Activated CD8-positive, alpha-beta memory T cell treated with anti-CD3 and anti-CD28 coated beads for 36 hours (primary cell): ENCODE results near the gene COA1. TPM values are rescaled to one million over a fixed set of nuclear protein-coding genes. Genes with fewer than 3 reads are reported as not detected.
"Not testable (repeated sequence)": the region's sequence is repeated elsewhere in the genome, so short reads cannot be mapped to it uniquely, and the experiment has no call there.

ENCODE experiments used
- CTCF ChIA-PET: fragments of 350-600 bp; sonication (Branson Sonifier 250); formaldehyde crosslinking; loops from one replicate; lab custom pipeline; 2021; ENCODE audit warnings: antibody characterized with exemption; lab: Charles Lee
- POLR2A ChIA-PET: fragments of 350-600 bp; sonication (Branson Sonifier 250); formaldehyde crosslinking; loops from one replicate; lab custom pipeline; 2021; ENCODE audit warnings: antibody characterized with exemption; lab: Charles Lee
- total RNA-seq, 2 experiments: library from RNA; stranded (reverse); gene quantifications; one replicate each; pipeline ENCODE4 v1.2.3, GENCODE V29; 2021

COA1 gene
- 10 to 100 TPM; 82.9 to 85.6 TPM for total RNA-seq

GRCh38 chr7:43729214-43729923, at the start of gene COA1:
COA1 (minus strand) TSS chr7:43729523; CDS start chr7:43648614, 80,909 bp downstream.
- ChIA-PET POLR2A (interaction anchor here (0.6 to 1.6 kb wide), 7 partner anchors 27 to 147 kb away, joined by 3 to 13 read pairs (median 4); partner anchors contain the start of genes BLVRA and STK17A), CTCF (interaction anchor here (1.2 to 3.5 kb wide), 7 partner anchors 24 to 147 kb away, joined by 3 to 14 read pairs (median 5); partner anchors contain the start of genes BLVRA and STK17A)

DNA sequence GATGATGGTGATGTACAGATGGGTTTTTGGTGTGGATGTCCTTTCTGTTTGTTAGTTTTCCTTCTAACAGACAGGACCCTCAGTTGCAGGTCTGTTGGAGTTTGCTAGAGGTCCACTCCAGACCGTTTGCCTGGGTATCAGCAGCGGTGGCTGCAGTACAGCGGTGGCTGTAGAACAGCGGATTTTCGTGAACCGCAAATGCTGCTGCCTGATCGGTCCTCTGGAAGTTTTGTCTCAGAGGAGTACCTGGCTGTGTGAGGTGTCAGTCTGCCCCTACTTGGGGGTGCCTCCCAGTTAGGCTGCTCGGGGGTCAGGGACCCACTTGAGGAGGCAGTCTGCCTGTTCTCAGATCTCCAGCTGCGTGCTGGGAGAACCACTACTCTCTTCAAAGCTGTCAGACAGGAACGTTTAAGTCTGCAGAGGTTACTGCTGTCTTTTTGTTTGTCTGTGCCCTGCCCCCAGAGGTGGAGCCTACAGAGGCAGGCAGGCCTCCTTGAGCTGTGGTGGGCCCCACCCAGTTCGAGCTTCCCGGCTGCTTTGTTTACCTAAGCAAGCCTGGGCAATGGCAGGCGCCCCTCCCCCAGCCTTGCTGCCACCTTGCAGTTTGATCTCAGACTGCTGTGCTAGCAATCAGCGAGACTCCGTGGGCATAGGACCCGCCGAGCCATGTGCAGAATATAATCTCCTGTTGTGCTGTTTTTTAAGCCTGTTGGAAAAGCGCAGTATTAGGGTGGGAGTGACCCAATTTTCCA, 49.1 kb upstream of the COA1 start:
- CTCF ChIA-PET, POLR2A ChIA-PET: not testable (repeated sequence)

DNA sequence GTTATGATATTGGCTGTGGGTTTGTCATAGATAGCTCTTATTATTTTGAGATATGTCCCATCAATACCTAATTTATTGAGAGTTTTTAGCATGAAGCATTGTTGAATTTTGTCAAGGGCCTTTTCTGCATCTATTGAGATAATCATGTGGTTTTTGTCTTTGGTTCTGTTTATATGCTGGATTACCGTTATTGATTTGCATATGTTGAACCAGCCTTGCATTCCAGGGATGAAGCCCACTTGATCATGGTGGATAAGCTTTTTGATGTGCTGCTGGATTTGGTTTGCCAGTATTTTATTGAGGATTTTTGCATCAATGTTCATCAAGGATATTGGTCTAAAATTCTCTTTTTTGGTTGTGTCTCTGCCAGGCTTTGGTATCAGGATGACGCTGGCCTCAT, 45.9 kb upstream of the COA1 start:
- POLR2A ChIA-PET, CTCF ChIA-PET: not testable (repeated sequence)

DNA sequence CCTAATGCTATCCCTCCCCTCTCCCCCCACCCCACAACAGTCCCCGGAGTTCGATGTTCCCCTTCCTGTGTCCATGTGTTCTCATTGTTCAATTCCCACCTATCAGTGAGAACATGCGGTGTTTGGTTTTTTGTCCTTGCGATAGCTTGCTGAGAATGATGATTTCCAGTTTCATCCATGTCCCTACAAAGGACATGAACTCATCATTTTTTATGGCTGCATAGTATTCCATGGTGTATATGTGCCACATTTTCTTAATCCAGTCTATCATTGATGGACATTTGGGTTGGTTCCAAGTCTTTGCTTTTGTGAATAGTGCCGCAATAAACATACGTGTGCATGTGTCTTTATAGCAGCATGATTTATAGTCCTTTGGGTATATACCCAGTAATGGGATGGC, 43.9 kb upstream of the COA1 start:
- CTCF ChIA-PET: not testable (repeated sequence)

GRCh38 chr7:43771573-43771972, 42.2 kb upstream of the COA1 start:
- CTCF ChIA-PET: no interaction called here
- POLR2A ChIA-PET: no interaction called here

More for the DNA sequence above, 43.9 kb upstream of the COA1 start:
- POLR2A ChIA-PET: not testable (repeated sequence)

DNA sequence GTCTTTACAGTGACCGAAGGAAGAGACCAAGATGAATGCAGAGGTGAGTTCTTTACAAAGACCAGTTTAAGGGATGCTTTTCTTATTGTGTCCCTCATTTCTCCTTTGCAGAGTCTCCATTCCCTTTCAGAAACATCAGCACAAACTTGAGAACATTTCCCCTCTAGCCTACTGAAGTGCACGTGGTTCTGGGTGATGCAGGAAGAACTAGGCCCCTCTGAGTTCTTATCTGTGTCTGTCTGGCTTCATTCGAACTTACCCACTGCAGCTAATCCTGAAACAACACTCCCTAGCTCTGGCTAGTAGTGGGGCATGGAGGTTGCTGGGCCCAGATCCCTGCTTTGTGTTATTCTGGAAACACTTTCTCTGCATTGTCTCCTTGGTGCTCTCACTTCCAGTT, 41.8 kb upstream of the COA1 start:
- POLR2A ChIA-PET: no interaction called here

DNA sequence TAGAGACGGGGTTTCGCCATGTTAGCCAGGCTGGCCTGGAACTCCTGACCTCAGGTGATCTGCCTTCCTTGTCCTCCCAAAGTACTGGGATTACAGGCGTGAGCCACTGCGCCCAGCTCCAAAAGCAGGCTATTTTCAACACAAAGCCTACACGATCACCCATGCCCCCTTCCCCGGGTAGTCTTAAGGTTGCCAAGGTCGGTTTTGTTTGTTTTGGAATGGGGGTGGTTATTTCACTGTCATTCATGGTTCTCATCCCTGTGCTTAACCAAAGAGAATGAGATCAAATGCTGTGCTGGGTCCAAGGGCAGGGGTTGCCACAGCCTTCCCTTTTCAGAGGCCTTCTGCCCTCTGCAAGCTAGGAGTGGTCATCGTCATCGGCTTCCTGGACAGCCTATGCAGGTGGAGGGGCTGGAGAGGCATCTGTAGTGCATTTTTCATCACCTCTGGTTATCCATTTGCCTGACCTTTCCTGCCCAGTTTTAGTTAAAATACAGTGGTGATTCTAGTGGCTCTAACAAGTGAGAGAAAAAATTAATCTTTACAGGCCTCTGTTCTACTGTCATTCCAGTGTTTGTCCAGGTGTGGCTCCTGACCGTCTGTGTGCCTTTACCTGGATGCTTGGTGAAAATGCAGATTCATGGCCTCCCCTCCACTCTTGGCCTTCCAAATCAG, 40.6 kb upstream of the COA1 start:
- ChIA-PET POLR2A (no interaction called here), CTCF (no interaction called here)

More for the DNA sequence above, 41.8 kb upstream of the COA1 start:
- CTCF ChIA-PET: no interaction called here

- ChIA-PET CTCF (no interaction called here), POLR2A (interaction anchor here (0.7 kb wide), 1 partner anchor 299 kb away, joined by 3 read pairs; no protein-coding TSS in a partner anchor)
Measured at GRCh38 chr7:43769281-43769680, 40.0 kb upstream of the COA1 start.

DNA sequence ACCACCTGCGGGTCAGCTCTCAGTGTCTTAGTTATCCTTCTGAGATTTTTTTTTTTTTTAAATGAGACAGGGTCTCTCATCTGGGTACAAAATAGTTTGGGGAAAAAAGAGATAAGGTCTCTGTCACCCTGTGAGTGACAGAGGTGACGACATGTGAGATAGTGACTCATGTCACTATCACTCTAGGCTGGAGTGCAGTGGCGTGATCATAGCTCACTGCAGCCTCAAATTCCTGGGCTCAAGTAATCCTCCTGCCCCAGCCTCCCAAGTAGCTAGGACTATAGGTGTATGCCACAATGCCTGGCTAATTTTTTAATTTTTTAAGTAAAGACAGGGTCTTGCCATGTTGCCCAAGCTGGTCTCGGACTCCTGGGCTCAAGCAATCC, 39.6 kb upstream of the COA1 start:
- ChIA-PET CTCF (interaction anchor here (0.6 kb wide), 1 partner anchor 98 kb away, joined by 3 read pairs; no protein-coding TSS in a partner anchor), POLR2A (interaction anchor here (0.7 kb wide), 1 partner anchor 299 kb away, joined by 3 read pairs; no protein-coding TSS in a partner anchor)

DNA sequence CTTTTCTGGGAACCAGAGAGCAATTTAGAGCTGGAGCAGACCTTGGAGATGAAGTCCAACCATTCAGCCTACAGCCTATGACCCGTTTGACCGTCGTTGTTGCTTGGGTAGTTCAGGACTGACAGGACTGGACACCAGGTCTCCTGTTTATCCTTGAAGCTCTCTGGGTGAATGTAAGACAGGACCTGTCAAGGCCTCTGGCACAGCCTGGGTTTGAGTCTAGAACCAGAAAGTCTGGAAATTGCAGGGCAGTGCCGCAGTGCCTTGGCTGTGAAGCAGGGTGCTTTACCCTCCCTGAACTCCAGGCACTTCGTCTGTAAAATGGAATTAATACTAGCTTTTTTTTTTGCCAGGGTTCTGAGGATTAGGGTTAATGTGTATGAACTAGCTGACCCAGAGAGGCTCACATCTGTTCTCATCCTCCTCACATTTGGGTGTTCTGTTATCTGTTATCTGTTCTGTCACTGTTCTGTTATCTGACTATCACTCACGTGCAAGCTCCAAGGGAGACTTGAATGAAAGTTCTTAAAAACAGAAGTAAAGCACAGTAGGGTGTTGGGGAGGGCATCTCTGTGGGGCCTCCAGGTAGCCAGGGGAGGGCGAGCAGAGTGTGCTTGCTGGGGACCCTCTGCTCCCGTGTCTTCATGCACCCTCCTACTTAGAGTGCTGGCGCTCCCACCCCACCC, 39.0 kb upstream of the COA1 start:
- ChIA-PET POLR2A (no interaction called here), CTCF (interaction anchor here (0.6 to 1.8 kb wide), 2 partner anchors 99 to 186 kb away, joined by 3 to 5 read pairs; partner anchors contain the start of gene STK17A)

- POLR2A ChIA-PET: no interaction called here
- CTCF ChIA-PET: interaction anchor here (1.8 kb wide), 1 partner anchor 185 kb away, joined by 5 read pairs; the partner anchor contains the start of gene STK17A
Measured at GRCh38 chr7:43767311-43767710, 38.0 kb upstream of the COA1 start.

DNA sequence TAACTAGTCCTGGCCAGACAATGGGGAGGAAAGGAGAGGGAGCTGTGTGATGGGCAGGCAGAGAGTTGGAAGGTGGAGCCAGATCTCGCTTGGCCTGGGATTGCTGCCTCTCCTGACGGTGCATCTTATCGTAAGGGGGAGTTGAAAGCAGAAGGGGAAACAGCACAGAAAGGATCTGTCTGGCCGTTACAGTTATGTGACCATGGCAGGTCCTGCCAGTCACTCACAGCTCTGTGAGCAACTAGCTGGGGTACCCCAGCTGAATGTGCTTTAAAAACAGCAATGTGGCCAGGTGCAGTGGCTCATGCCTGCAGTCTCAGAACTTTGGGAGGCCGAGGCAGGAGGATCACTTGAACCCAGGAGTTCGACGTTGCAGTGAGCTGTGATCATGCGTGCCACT, 37.2 kb upstream of the COA1 start:
- ChIA-PET CTCF (interaction anchor here (1.8 kb wide), 1 partner anchor 184 kb away, joined by 5 read pairs; the partner anchor contains the start of gene STK17A), POLR2A (no interaction called here)

DNA sequence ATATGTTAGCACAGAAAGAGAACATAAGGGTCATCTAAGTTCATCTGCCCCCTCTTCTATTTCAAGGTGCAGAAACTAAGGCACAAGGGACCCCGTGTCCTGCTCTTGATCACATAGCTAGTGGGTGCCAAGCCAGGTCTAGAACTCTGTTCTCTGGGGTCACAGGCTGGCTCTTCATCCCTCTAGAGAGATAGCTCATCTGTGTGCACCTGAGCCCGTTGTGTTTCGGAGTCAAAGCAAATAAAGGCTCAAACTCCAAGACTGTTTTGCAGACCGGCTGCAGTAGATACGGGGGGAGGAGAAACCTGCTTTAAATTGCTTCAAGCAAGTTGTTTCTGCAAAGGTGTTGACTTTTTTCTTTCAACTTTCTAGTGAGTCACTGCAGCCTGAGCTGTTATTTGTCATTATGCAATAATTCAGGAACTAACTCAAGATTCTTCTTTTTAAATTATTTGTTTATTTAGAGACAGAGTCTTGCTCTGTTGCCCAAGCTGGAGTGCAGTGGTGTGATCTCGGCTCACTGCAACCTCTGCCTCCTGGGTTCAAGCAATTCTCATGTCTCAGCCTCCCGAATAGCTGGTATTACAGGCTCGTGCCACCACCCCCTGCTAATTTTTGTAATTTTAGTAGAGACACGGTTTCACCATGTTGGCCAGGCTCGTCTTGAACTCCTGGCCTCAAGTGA, 35.6 kb upstream of the COA1 start:
- POLR2A ChIA-PET: no interaction called here

GRCh38 chr7:43764039-43764761, 34.9 kb upstream of the COA1 start:
- ChIA-PET CTCF (interaction anchor here (0.6 kb wide), 1 partner anchor 44 kb away, joined by 6 read pairs; no protein-coding TSS in a partner anchor), POLR2A (no interaction called here)

More for the DNA sequence above, 35.6 kb upstream of the COA1 start:
- CTCF ChIA-PET: interaction anchor here (0.6 to 1.6 kb wide), 2 partner anchors 8 to 43 kb away, joined by 5 to 6 read pairs; no protein-coding TSS in a partner anchor

- POLR2A ChIA-PET: no interaction called here
- CTCF ChIA-PET: no interaction called here
Measured at GRCh38 chr7:43763183-43763582, 33.9 kb upstream of the COA1 start.

GRCh38 chr7:43761938-43762692, 32.8 kb upstream of the COA1 start:
- ChIA-PET POLR2A (no interaction called here), CTCF (interaction anchor here (1.1 kb wide), 1 partner anchor 76 kb away, joined by 3 read pairs; no protein-coding TSS in a partner anchor)

DNA sequence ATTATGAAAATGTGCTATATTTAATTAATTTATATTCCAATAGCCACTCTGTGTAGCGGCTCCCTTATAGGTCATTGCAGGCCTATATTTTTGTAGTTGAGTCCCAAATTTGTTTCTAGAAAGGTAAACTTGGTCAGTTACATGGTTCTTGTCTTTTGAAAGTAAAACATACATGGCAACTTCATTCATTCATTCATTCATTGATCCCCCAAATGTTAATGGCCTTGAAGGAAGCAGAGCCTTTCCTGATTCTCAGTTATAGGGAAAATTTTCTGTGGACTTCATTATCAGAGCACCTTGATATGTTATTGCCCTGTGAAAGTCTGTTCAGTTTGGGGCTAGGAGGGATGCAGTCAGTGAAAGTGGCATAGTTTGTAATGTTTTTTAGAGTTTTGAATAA, 32.1 kb upstream of the COA1 start:
- ChIA-PET POLR2A (no interaction called here), CTCF (interaction anchor here (1.1 kb wide), 2 partner anchors 77 to 179 kb away, joined by 3 to 5 read pairs; partner anchors contain the start of gene STK17A)
